Adrenal gland (tissue), 5 donors: ENCODE data around the gene ETV7.

Experiments
- POLR2A ChIP-seq, 2 donors: fragments of 450-650 bp; IDR thresholded peaks; one replicate each; pipeline ENCODE4 v1.6.1; 2017; ENCODE audit warnings: antibody characterized with exemption in 2 of 2, mild to moderate bottlenecking in 2 of 2, moderate library complexity in 1 of 2
- TF ChIP-seq, protein P1 (sequence below), 6 experiments: fragments of 450-650 bp in 4 of 6; fragments of 200-600 bp in 2 of 6; sonication (generic) in 1 of 6; IDR thresholded peaks; 1 replicate in 5 of 6; 2 replicates in 1 of 6; pipeline versions ENCODE4 v1.5.1 to v1.8.0; 2016 to 2021; ENCODE audit warnings: antibody characterized with exemption in 6 of 6, mild to moderate bottlenecking in 2 of 6, moderate library complexity in 1 of 6
- donor health status: DM: no; HTN: no; CAD: no.

DNA sequence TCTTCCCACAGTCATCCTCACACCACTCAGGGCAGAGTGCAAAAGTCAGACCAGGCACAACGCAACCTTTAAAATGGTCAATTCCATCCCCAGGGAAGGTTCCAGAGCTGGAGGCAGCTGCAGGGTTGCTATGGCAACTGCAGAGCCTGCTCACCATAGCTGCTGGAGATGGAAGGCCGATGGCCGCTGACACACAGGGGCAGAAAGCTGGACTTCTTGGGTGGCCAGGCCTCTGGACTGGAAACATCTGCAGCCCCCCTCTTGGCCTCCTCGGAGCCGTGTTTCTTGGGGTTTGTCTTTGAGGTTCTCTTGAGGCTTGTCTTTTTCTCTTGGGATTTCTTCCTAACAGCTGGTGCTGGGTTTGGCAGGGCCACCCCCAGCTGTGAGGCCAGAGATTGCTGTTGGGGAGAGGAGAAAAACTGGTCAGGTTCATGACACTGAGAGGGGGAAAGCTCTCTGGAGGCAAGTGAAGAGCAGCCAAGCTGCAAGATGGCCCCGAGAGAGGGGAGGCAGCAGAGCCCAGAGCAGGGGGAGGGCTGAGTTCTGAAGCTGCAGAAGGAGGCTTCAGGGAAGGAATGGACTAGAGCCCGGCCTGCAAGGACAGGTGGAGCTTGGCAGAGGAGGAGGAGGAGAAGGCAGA is 61.0 kb downstream of the ETV7 start:
- TF ChIP-seq, protein P1, sequence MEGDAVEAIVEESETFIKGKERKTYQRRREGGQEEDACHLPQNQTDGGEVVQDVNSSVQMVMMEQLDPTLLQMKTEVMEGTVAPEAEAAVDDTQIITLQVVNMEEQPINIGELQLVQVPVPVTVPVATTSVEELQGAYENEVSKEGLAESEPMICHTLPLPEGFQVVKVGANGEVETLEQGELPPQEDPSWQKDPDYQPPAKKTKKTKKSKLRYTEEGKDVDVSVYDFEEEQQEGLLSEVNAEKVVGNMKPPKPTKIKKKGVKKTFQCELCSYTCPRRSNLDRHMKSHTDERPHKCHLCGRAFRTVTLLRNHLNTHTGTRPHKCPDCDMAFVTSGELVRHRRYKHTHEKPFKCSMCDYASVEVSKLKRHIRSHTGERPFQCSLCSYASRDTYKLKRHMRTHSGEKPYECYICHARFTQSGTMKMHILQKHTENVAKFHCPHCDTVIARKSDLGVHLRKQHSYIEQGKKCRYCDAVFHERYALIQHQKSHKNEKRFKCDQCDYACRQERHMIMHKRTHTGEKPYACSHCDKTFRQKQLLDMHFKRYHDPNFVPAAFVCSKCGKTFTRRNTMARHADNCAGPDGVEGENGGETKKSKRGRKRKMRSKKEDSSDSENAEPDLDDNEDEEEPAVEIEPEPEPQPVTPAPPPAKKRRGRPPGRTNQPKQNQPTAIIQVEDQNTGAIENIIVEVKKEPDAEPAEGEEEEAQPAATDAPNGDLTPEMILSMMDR (IDR thresholded peaks at IDR 0.05): no peak
- TF ChIP-seq POLR2A (IDR thresholded peaks at IDR 0.05): no peak
